ENCODE results near the gene KDM1A.
A peak's percentile ranks its signal among the peaks of the same experiment; 100 is the strongest.

DNA sequence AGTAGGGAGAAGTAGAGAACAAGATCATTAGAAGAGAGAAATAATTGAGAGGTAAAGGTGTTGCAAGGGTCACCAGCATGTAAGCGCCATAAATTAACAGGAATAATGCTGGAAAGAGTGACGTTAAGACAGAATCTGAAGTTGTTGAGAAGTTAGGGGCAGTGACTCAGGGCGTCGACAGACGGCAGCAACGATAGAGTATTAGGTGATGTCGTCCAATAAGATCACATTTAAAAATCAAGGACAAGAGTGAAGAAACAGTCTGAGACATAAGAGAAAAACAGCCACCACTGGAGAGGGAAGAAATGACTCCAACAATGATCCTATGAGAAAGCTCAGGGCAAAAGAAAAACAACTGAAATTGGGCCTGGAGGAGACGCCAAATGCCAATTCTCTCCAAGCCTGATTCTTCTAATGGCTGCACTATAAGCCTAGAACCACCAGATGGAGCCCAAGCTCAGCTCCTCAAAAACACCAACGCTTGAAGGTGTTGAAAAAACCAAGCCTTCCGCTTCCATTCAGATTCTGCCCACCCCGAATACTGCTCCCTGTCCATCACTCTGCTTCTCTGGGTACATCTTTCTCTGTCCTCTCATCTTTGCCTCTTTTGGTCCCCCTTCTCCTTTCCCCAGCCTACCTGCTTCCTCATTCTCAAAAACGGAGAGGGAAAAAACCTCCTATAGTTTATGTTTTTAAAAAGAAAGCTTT, 79.3 kb downstream of the KDM1A start:
- TF ChIP-seq, protein P1, sequence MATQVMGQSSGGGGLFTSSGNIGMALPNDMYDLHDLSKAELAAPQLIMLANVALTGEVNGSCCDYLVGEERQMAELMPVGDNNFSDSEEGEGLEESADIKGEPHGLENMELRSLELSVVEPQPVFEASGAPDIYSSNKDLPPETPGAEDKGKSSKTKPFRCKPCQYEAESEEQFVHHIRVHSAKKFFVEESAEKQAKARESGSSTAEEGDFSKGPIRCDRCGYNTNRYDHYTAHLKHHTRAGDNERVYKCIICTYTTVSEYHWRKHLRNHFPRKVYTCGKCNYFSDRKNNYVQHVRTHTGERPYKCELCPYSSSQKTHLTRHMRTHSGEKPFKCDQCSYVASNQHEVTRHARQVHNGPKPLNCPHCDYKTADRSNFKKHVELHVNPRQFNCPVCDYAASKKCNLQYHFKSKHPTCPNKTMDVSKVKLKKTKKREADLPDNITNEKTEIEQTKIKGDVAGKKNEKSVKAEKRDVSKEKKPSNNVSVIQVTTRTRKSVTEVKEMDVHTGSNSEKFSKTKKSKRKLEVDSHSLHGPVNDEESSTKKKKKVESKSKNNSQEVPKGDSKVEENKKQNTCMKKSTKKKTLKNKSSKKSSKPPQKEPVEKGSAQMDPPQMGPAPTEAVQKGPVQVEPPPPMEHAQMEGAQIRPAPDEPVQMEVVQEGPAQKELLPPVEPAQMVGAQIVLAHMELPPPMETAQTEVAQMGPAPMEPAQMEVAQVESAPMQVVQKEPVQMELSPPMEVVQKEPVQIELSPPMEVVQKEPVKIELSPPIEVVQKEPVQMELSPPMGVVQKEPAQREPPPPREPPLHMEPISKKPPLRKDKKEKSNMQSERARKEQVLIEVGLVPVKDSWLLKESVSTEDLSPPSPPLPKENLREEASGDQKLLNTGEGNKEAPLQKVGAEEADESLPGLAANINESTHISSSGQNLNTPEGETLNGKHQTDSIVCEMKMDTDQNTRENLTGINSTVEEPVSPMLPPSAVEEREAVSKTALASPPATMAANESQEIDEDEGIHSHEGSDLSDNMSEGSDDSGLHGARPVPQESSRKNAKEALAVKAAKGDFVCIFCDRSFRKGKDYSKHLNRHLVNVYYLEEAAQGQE (IDR thresholded peaks at IDR 0.05): no peak
- TF ChIP-seq NPAS2 (CRISPR knock-in tag; IDR thresholded peaks at IDR 0.05; ENCODE audit: borderline replicate concordance) (no peak), FOSL2 (IDR thresholded peaks at IDR 0.05) (no peak), FOSL2 (CRISPR knock-in tag; IDR thresholded peaks at IDR 0.05) (no peak), RAD21 (conservative IDR thresholded peaks at IDR 0.05 in 1 of 2, IDR thresholded peaks at IDR 0.05 in 1 of 2) (peak; percentile 91 to 94), SMC3 (IDR thresholded peaks at IDR 0.05) (peak; percentile 93), POLR2A (IDR thresholded peaks at IDR 0.05; ENCODE audit: low read length) (no peak), JUNB (IDR thresholded peaks at IDR 0.05) (no peak), EP300 (IDR thresholded peaks at IDR 0.05) (no peak)
- TF ChIP-seq, protein P2, sequence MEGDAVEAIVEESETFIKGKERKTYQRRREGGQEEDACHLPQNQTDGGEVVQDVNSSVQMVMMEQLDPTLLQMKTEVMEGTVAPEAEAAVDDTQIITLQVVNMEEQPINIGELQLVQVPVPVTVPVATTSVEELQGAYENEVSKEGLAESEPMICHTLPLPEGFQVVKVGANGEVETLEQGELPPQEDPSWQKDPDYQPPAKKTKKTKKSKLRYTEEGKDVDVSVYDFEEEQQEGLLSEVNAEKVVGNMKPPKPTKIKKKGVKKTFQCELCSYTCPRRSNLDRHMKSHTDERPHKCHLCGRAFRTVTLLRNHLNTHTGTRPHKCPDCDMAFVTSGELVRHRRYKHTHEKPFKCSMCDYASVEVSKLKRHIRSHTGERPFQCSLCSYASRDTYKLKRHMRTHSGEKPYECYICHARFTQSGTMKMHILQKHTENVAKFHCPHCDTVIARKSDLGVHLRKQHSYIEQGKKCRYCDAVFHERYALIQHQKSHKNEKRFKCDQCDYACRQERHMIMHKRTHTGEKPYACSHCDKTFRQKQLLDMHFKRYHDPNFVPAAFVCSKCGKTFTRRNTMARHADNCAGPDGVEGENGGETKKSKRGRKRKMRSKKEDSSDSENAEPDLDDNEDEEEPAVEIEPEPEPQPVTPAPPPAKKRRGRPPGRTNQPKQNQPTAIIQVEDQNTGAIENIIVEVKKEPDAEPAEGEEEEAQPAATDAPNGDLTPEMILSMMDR (IDR thresholded peaks at IDR 0.05): peak; percentile 82
- TF ChIP-seq, protein P3, sequence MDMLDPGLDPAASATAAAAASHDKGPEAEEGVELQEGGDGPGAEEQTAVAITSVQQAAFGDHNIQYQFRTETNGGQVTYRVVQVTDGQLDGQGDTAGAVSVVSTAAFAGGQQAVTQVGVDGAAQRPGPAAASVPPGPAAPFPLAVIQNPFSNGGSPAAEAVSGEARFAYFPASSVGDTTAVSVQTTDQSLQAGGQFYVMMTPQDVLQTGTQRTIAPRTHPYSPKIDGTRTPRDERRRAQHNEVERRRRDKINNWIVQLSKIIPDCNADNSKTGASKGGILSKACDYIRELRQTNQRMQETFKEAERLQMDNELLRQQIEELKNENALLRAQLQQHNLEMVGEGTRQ (IDR thresholded peaks at IDR 0.05): no peak

Data from A549 (cell line).